H1 (cell line): Measurements from ENCODE around the gene REM1. TPM values are rescaled to one million over a fixed set of nuclear protein-coding genes. Genes with fewer than 3 reads are reported as not detected.

Source experiments
- CTCF ChIA-PET: fragments of 300-600 bp; sonication (Branson Sonifier 250); formaldehyde crosslinking; loops from one replicate; lab custom pipeline; 2021; ENCODE audit not compliant: partially characterized antibody; lab: Charles Lee
- POLR2A ChIA-PET: fragments of 300-600 bp; sonication (Branson Sonifier 250); formaldehyde crosslinking; loops from one replicate; lab custom pipeline; 2021; ENCODE audit warnings: inconsistent platforms; ENCODE audit not compliant: partially characterized antibody; lab: Charles Lee
- DNase-seq, 2 experiments: peaks; one replicate each; pipeline versions ENCODE4 v3.0.0 to v3.0.0-alpha.2; 2010 to 2022; ENCODE audit warnings: low spot score in 2 of 2, low read depth in 1 of 2, mixed read lengths in 1 of 2
- FAIRE-seq: peaks from 2 replicates; lab custom pipeline; 2011; peaks lifted over from hg19 to GRCh38; lab: Jason Lieb, UNC
- H2AFZ ChIP-seq: 2 replicates; pipeline ENCODE4 v1.8.1; 2012; ENCODE audit warnings: low read length, inconsistent platforms
- H2AK5ac ChIP-seq: 2 replicates; pipeline ENCODE4 v1.6.1; 2013; ENCODE audit warnings: low read depth, low read length
- H2BK120ac ChIP-seq: replicated peaks from 2 replicates; pipeline ENCODE3; 2013; ENCODE audit warnings: low read depth, low read length, inconsistent platforms
- H2BK12ac ChIP-seq: 2 replicates; pipeline ENCODE4 v1.6.1; 2013; ENCODE audit warnings: low read depth, low read length
- H2BK15ac ChIP-seq: 2 replicates; pipeline ENCODE4 v1.6.1; 2013; ENCODE audit warnings: low read length
- H2BK20ac ChIP-seq: 2 replicates; pipeline ENCODE4 v1.6.1; 2013; ENCODE audit warnings: low read length
- H2BK5ac ChIP-seq: 2 replicates; pipeline ENCODE4 v1.6.1; 2013; ENCODE audit warnings: low read depth, low read length
- H3K14ac ChIP-seq: 2 replicates; pipeline ENCODE4 v1.6.1; 2013; ENCODE audit warnings: inconsistent platforms; ENCODE audit not compliant: insufficient read length
- H3K18ac ChIP-seq: 2 replicates; pipeline ENCODE4 v1.6.1; 2013; ENCODE audit warnings: low read length; ENCODE audit errors: extremely low read depth
- H3K23ac ChIP-seq: 2 replicates; pipeline ENCODE4 v1.6.1; 2013; ENCODE audit warnings: inconsistent platforms; ENCODE audit not compliant: insufficient read length
- H3K23me2 ChIP-seq: 2 replicates; pipeline ENCODE4 v1.6.1; 2013; ENCODE audit warnings: low read depth, low read length
- H3K27ac ChIP-seq: 2 replicates; pipeline ENCODE4 v1.6.1; 2011; ENCODE audit warnings: low read depth, low read length, inconsistent platforms
- H3K27me3 ChIP-seq, 4 experiments: replicated peaks in 1 of 4; 1 replicate in 1 of 4; 2 replicates in 3 of 4; pipeline versions ENCODE4 v1.6.1 to v1.8.1; 2011 to 2013; ENCODE audit warnings: low read length in 3 of 4, mild to moderate bottlenecking in 3 of 4, inconsistent platforms in 2 of 4, mixed read lengths in 2 of 4, moderate library complexity in 1 of 4; ENCODE audit not compliant: control insufficient read depth in 3 of 4, insufficient read depth in 3 of 4; ENCODE audit errors: extremely low read depth in 1 of 4
- H3K36me3 ChIP-seq, 4 experiments: 2 replicates each; pipeline versions ENCODE4 v1.6.1 to v1.8.1; 2011 to 2013; ENCODE audit warnings: mild to moderate bottlenecking in 4 of 4, low read length in 3 of 4, moderate library complexity in 2 of 4, control low read depth in 1 of 4, inconsistent platforms in 1 of 4; ENCODE audit not compliant: insufficient read depth in 4 of 4, control insufficient read depth in 2 of 4
- H3K4ac ChIP-seq: replicated peaks from 2 replicates; pipeline ENCODE3; 2013; ENCODE audit warnings: low read length, low read depth, mixed read lengths, inconsistent platforms; ENCODE audit not compliant: insufficient read length
- H3K4me1 ChIP-seq, 4 experiments: replicated peaks in 1 of 4; 1 replicate in 1 of 4; 2 replicates in 3 of 4; pipeline versions ENCODE4 v1.6.1 to v1.8.1; 2011 to 2013; ENCODE audit warnings: low read length in 3 of 4, inconsistent platforms in 2 of 4, mixed read lengths in 1 of 4; ENCODE audit not compliant: insufficient read depth in 4 of 4, control insufficient read depth in 3 of 4
- H3K4me2 ChIP-seq, 2 experiments: 2 replicates each; pipeline versions ENCODE4 v1.6.1 to v1.8.1; 2011 to 2013; ENCODE audit warnings: low read depth in 2 of 2, low read length in 2 of 2, control low read depth in 1 of 2, inconsistent platforms in 1 of 2, mild to moderate bottlenecking in 1 of 2; ENCODE audit not compliant: insufficient read depth in 1 of 2
- H3K4me3 ChIP-seq, 4 experiments: fragments of 200-600, 300-600 bp in 1 of 4; sonication (generic), shearing (Covaris generic), sonication (Bioruptor Twin) in 1 of 4; 2 replicates each; pipeline versions ENCODE4 v1.5.1 to v1.8.1; 2011 to 2016; ENCODE audit warnings: low read length in 4 of 4, low read depth in 3 of 4, control low read depth in 2 of 4, inconsistent platforms in 2 of 4, mild to moderate bottlenecking in 2 of 4, mixed read lengths in 1 of 4, moderate library complexity in 1 of 4; ENCODE audit not compliant: insufficient read depth in 2 of 4; ENCODE audit errors: extremely low read depth in 1 of 4
- H3K56ac ChIP-seq: replicated peaks from 2 replicates; pipeline ENCODE3; 2013; ENCODE audit warnings: low read depth, mild to moderate bottlenecking, mixed read lengths, low read length, inconsistent platforms; ENCODE audit not compliant: insufficient read length
- H3K79me1 ChIP-seq: 2 replicates; pipeline ENCODE4 v1.6.1; 2013; ENCODE audit warnings: low read depth, low read length, control low read depth
- H3K79me2 ChIP-seq, 2 experiments: 2 replicates each; pipeline versions ENCODE4 v1.6.1 to v1.8.1; 2012 to 2013; ENCODE audit warnings: low read length in 2 of 2, mild to moderate bottlenecking in 2 of 2, inconsistent platforms in 1 of 2; ENCODE audit not compliant: insufficient read depth in 2 of 2, control insufficient read depth in 1 of 2
- H3K9ac ChIP-seq, 4 experiments: replicated peaks in 1 of 4; 1 replicate in 1 of 4; 2 replicates in 3 of 4; pipeline versions ENCODE4 v1.6.1 to v1.8.1; 2011 to 2013; ENCODE audit warnings: low read depth in 3 of 4, low read length in 3 of 4, control low read depth in 2 of 4, mild to moderate bottlenecking in 2 of 4, moderate library complexity in 2 of 4, inconsistent platforms in 1 of 4; ENCODE audit errors: extremely low read depth in 1 of 4
- H3K9me3 ChIP-seq, 2 experiments: 2 replicates each; pipeline versions ENCODE4 v1.6.1 to v1.8.1; 2012 to 2013; ENCODE audit warnings: mild to moderate bottlenecking in 2 of 2, moderate library complexity in 2 of 2, control low read depth in 1 of 2, inconsistent platforms in 1 of 2, low read depth in 1 of 2, low read length in 1 of 2, mixed read lengths in 1 of 2; ENCODE audit not compliant: insufficient read depth in 2 of 2
- H4K20me1 ChIP-seq, 2 experiments: replicated peaks in 1 of 2; 2 replicates each; pipeline versions ENCODE3 to v1.8.1; 2011 to 2013; ENCODE audit warnings: inconsistent platforms in 2 of 2, low read length in 2 of 2, mild to moderate bottlenecking in 1 of 2; ENCODE audit not compliant: insufficient read depth in 2 of 2, control insufficient read depth in 1 of 2
- H4K5ac ChIP-seq: 2 replicates; pipeline ENCODE4 v1.6.1; 2013; ENCODE audit warnings: low read length, low read depth, mixed read lengths, inconsistent platforms; ENCODE audit not compliant: insufficient read length
- H4K8ac ChIP-seq: 2 replicates; pipeline ENCODE4 v1.8.0; 2013; ENCODE audit warnings: mild to moderate bottlenecking, moderate library complexity, low read length, inconsistent platforms; ENCODE audit not compliant: insufficient read depth; ENCODE audit errors: extremely low read depth
- H4K91ac ChIP-seq: replicated peaks from 2 replicates; pipeline ENCODE3; 2013; ENCODE audit warnings: low read length, mixed read lengths, inconsistent platforms; ENCODE audit not compliant: insufficient read length
- BRCA1 ChIP-seq: IDR thresholded peaks from 2 replicates; pipeline ENCODE4 v1.6.1; 2012; ENCODE audit warnings: low read depth, low read length, improper control_type of control experiment
- CBX5 ChIP-seq: fragments of 300-800, 300-1000 bp; sonication (generic); IDR thresholded peaks from 2 replicates; pipeline ENCODE4 v1.7.1; 2016; ENCODE audit warnings: antibody characterized with exemption, low read length, low read depth
- EP300 ChIP-seq, 2 experiments: IDR thresholded peaks; 1 replicate in 1 of 2; 2 replicates in 1 of 2; pipeline ENCODE4 v1.6.1; 2011 to 2012; ENCODE audit warnings: low read depth in 2 of 2, low read length in 2 of 2, mild to moderate bottlenecking in 2 of 2, borderline replicate concordance in 1 of 2, inconsistent platforms in 1 of 2, moderate library complexity in 1 of 2
- HDAC6 ChIP-seq: IDR thresholded peaks from one replicate; pipeline ENCODE4 v1.7.1; 2012; ENCODE audit warnings: low read depth, mild to moderate bottlenecking, inconsistent platforms, low read length, moderate library complexity
- POLR2AphosphoS5 ChIP-seq: IDR thresholded peaks from 2 replicates; pipeline ENCODE4 v1.6.1; 2011; ENCODE audit warnings: low read depth, low read length
- RFX5 ChIP-seq: IDR thresholded peaks from 2 replicates; pipeline ENCODE4 v1.6.1; 2011; ENCODE audit warnings: low read depth, low read length, improper control_type of control experiment, borderline replicate concordance
- RNF2 ChIP-seq: fragments of 200-900, 300-1000 bp; sonication (generic); IDR thresholded peaks from 2 replicates; pipeline ENCODE4 v1.7.1; 2016; ENCODE audit warnings: borderline replicate concordance, low read depth, mild to moderate bottlenecking, antibody characterized with exemption, low read length; ENCODE audit not compliant: poor library complexity, severe bottlenecking; ENCODE audit errors: missing control alignments
- SP4 ChIP-seq: IDR thresholded peaks from 2 replicates; pipeline ENCODE4 v1.6.1; 2012; ENCODE audit warnings: low read length, inconsistent platforms
- TAF7 ChIP-seq: optimal IDR thresholded peaks from 2 replicates; pipeline ENCODE3; 2011; ENCODE audit warnings: low read depth, mild to moderate bottlenecking, inconsistent platforms, low read length, moderate library complexity, borderline replicate concordance
- TCF12 ChIP-seq: IDR thresholded peaks from 2 replicates; pipeline ENCODE4 v1.6.1; 2011; ENCODE audit warnings: low read depth, mild to moderate bottlenecking, low read length
- TEAD4 ChIP-seq: IDR thresholded peaks from 2 replicates; pipeline ENCODE4 v1.6.1; 2012; ENCODE audit warnings: low read depth, low read length, inconsistent platforms, mixed read lengths
- WGBS, 2 experiments: shearing (Covaris generic) in 1 of 2; methylation state at CpG; one replicate each; pipeline versions ENCODE4 v1.1.6 to v1.1.7; 2013 to 2015; ENCODE audit warnings: low lambda C conversion rate in 2 of 2, mixed read lengths in 2 of 2, inconsistent platforms in 1 of 2, low coverage in 1 of 2, missing lambda C conversion rate in 1 of 2; ENCODE audit not compliant: insufficient replicate concordance in 2 of 2, insufficient coverage in 1 of 2, insufficient read length in 1 of 2; ENCODE audit errors: extremely low coverage in 1 of 2, missing lambda C conversion rate in 1 of 2; 5-methylcytosine and 5-hydroxymethylcytosine counted together
- polyA plus RNA-seq, 7 experiments: library from polyadenylated mRNA; depleted of rRNA in 3 of 7; stranded (reverse) in 5 of 7; unstranded in 2 of 7; fragments of >200 nt in 5 of 7; fragments of 200-250 nt in 2 of 7; gene quantifications; 1 replicate in 5 of 7; 2 replicates in 1 of 7; 4 replicates in 1 of 7; pipeline versions ENCODE4 v1.2.1 to v1.2.3, GENCODE V29; 2011 to 2013; ENCODE audit warnings: missing spikeins in 2 of 7, mixed read lengths in 2 of 7
- total RNA-seq: library from RNA; stranded (reverse); fragmentation: NEBNext Ultra II Directional; extraction: Animal tissue kit (Norgen Biotek cat#: 25700); gene quantifications from 2 replicates; pipeline ENCODE4 v1.2.1, GENCODE V29; 2021
- TF ChIP-seq, protein P1 (sequence below): IDR thresholded peaks from 2 replicates; pipeline ENCODE4 v1.6.1; 2011; ENCODE audit warnings: low read length, improper control_type of control experiment
- TF ChIP-seq, protein P2 (sequence below): IDR thresholded peaks from 2 replicates; pipeline ENCODE4 v1.6.1; 2011; ENCODE audit warnings: low read depth, mild to moderate bottlenecking, low read length; ENCODE audit not compliant: insufficient read depth

The REM1 gene
- total and polyA plus RNA-seq, 2 of the 8 experiments (the other 6 are each of a cell fraction or from before 2014, with no cell fraction given): 0.05 TPM; not detected in 1

DNA sequence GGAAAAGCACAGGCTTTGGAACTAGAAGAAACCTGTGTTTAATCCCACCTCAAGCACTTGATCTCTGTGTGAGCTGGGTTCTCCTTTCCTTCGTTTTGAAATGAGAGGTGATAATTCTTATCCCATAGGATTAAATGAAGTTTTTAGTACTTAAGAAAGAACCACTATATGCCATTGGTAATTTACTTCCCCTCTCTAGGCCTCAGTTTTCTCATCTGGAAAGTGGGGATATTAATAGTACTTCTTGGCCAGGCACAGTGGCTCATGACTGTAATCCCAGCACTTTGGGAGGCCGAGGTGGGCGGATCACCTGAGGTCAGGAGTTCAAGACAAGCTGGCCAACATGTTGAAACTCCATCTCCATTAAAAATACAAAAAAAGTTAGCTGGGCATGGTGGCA lies 14.1 kb downstream of the REM1 start:
- no peak overlapping the region for H3K23ac ChIP-seq
- H3K9ac ChIP-seq: no peak overlapping the region
- WGBS, 2 experiments: 68% methylated on average over 3 of the region's 3 CpGs; no CpG with 5 or more reads in 1 of the 2 experiments
- H3K9me3 ChIP-seq: peaks cover 56 to 71% of the 10 kb centered on the region in 2 experiments
- H3K23me2 ChIP-seq: no peaks in the 10 kb centered on the region
- H2BK12ac ChIP-seq: no peak overlapping the region
- H2BK15ac ChIP-seq: no peak overlapping the region
- no peaks in the 10 kb centered on the region for H3K27me3 ChIP-seq
- peaks cover 0 to under 1% (median 0%) of the 10 kb centered on the region in 4 experiments; a peak in 1 of 8 replicates for H3K36me3 ChIP-seq
- no peak overlapping the region for H3K4me2 ChIP-seq
- H3K14ac ChIP-seq: no peak overlapping the region
- H3K79me2 ChIP-seq: no peaks in the 10 kb centered on the region
- H2BK20ac ChIP-seq: no peak overlapping the region
- no peak overlapping the region for H4K91ac ChIP-seq
- H3K4ac ChIP-seq: no peak overlapping the region
- H3K4me1 ChIP-seq: no peaks in the 10 kb centered on the region
- no peak overlapping the region for H2BK120ac ChIP-seq
- H2AK5ac ChIP-seq: no peak overlapping the region
- no peak overlapping the region for H3K27ac ChIP-seq
- ChIA-PET POLR2A (no interaction called here), CTCF (interaction anchor here (1.7 kb wide), 1 partner anchor 13 kb away, joined by 5 read pairs; no protein-coding TSS in a partner anchor)
- DNase-seq (no peak), FAIRE-seq (no peak)
- H3K4me3 ChIP-seq: no peak overlapping the region
- H3K18ac ChIP-seq: no peak overlapping the region
- H2AFZ ChIP-seq: no peak overlapping the region
- H2BK5ac ChIP-seq: no peak overlapping the region
- no peak overlapping the region for H4K5ac ChIP-seq
- no peak overlapping the region for H3K56ac ChIP-seq
- no peaks in the 10 kb centered on the region for H3K79me1 ChIP-seq
- H4K8ac ChIP-seq: no peak overlapping the region
- H4K20me1 ChIP-seq: no peaks in the 10 kb centered on the region
- no peak for TF ChIP-seq EP300 (IDR thresholded peaks at IDR 0.05; ENCODE audit: borderline replicate concordance in 1 of 2, low read depth in 2 of 2, low read length in 2 of 2)
- TF ChIP-seq TEAD4: no peak
- no peak for TF ChIP-seq TAF7
- TF ChIP-seq CBX5: no peak
- no peak for TF ChIP-seq HDAC6
- no peak for TF ChIP-seq BRCA1
- no peak for TF ChIP-seq RFX5
- TF ChIP-seq, protein P1, sequence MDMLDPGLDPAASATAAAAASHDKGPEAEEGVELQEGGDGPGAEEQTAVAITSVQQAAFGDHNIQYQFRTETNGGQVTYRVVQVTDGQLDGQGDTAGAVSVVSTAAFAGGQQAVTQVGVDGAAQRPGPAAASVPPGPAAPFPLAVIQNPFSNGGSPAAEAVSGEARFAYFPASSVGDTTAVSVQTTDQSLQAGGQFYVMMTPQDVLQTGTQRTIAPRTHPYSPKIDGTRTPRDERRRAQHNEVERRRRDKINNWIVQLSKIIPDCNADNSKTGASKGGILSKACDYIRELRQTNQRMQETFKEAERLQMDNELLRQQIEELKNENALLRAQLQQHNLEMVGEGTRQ: no peak
- TF ChIP-seq TCF12: no peak
- TF ChIP-seq, protein P2, sequence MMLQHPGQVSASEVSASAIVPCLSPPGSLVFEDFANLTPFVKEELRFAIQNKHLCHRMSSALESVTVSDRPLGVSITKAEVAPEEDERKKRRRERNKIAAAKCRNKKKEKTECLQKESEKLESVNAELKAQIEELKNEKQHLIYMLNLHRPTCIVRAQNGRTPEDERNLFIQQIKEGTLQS: no peak
- TF ChIP-seq SP4: no peak
- no peak for TF ChIP-seq RNF2
- no peak for TF ChIP-seq POLR2AphosphoS5
